Tibial nerve (tissue), 3 donors: Measurements from ENCODE around the gene FGA.

Source experiments
- EP300 ChIP-seq, 2 donors: sonication (generic); formaldehyde crosslinking; IDR thresholded peaks; one replicate each; pipeline ENCODE4 v1.6.1; 2017; ENCODE audit warnings: antibody characterized with exemption in 2 of 2, mild to moderate bottlenecking in 1 of 2
- POLR2A ChIP-seq, 2 donors: fragments of 450-650 bp; IDR thresholded peaks; one replicate each; pipeline ENCODE4 v1.6.1; 2017; ENCODE audit warnings: antibody characterized with exemption in 2 of 2, mild to moderate bottlenecking in 2 of 2, moderate library complexity in 2 of 2

GRCh38 chr4:154615211-154615610 is 24.7 kb upstream of the FGA start:
- no peak for TF ChIP-seq POLR2A (IDR thresholded peaks at IDR 0.05)
- no peak for TF ChIP-seq EP300 (IDR thresholded peaks at IDR 0.05)
